Heart right ventricle (tissue), 16 donors: Measurements from ENCODE around the gene LSM6. TPM values are rescaled to one million over a fixed set of nuclear protein-coding genes. Genes with fewer than 3 reads are reported as not detected.
A peak's percentile ranks its signal among the peaks of the same experiment; 100 is the strongest.

Experiments used
- ATAC-seq, 8 donors: fragments of 200-7000 bp; cut with Tn5 transposase; one replicate each; pipeline ENCODE4 v1.9.1; 2020; ENCODE audit warnings: mild to moderate bottlenecking in 8 of 8, moderate library complexity in 8 of 8, moderate number of reproducible peaks in 1 of 8
- DNase-seq, 2 donors: peaks; one replicate each; pipeline ENCODE4 v3.0.0-alpha.2; 2020
- H3K27ac ChIP-seq, 10 donors: fragments of 200-600 bp; sonication (generic) in 2 of 10; one replicate each; pipeline versions ENCODE4 v1.5.0 to v1.8.0; 2020 to 2022; ENCODE audit warnings: mild to moderate bottlenecking in 3 of 10
- H3K27me3 ChIP-seq, 7 donors: fragments of 200-600 bp; one replicate each; pipeline ENCODE4 v1.8.0; 2021 to 2022; ENCODE audit warnings: mild to moderate bottlenecking in 2 of 7
- H3K36me3 ChIP-seq, 9 donors: fragments of 200-600 bp; sonication (generic) in 1 of 9; one replicate each; pipeline versions ENCODE4 v1.5.0 to v1.8.0; 2020 to 2022; ENCODE audit warnings: mild to moderate bottlenecking in 2 of 9
- H3K4me1 ChIP-seq, 9 donors: fragments of 200-600 bp; sonication (generic) in 1 of 9; one replicate each; pipeline versions ENCODE4 v1.5.0 to v1.8.0; 2020 to 2022; ENCODE audit warnings: mild to moderate bottlenecking in 4 of 9
- H3K4me3 ChIP-seq, 10 donors: fragments of 200-600 bp; sonication (generic) in 2 of 10; one replicate each; pipeline versions ENCODE4 v1.5.0 to v1.8.0; 2020 to 2022; ENCODE audit warnings: mild to moderate bottlenecking in 7 of 10, moderate library complexity in 2 of 10
- H3K9me3 ChIP-seq, 11 donors: fragments of 200-600 bp in 10 of 11; sonication (generic) in 2 of 11; one replicate each; pipeline versions ENCODE4 v1.5.0 to v1.8.0; 2013 to 2022; ENCODE audit warnings: mild to moderate bottlenecking in 2 of 11, control low read depth in 1 of 11, moderate library complexity in 1 of 11
- CTCF ChIP-seq, 9 donors: fragments of 200-600 bp; sonication (generic) in 2 of 9; IDR thresholded peaks; one replicate each; pipeline versions ENCODE4 v1.5.0 to v1.8.0; 2021 to 2022; ENCODE audit warnings: antibody characterized with exemption in 9 of 9, mild to moderate bottlenecking in 5 of 9, moderate library complexity in 1 of 9
- WGBS, 2 donors: extraction: QIAGEN DNeasy Blood & Tissue Kit; methylation state at CpG; one replicate each; pipeline ENCODE4 v1.1.7; 2013; ENCODE audit warnings: inconsistent platforms in 1 of 2; 5-methylcytosine and 5-hydroxymethylcytosine counted together
- intact Hi-C, 10 donors: fragments of 100-400 bp; cut with DNase I; formaldehyde crosslinking; loops; one replicate each; pipeline versions ENCODE4 v1.11.1 to v1.14.2; 2022
- long read RNA-seq, 3 donors: library from polyadenylated mRNA; unstranded; transcript quantifications; one replicate each; pipeline ENCODE4 v2.0.0, GENCODE V29; 2020 to 2021
- polyA plus RNA-seq, 2 donors: library from polyadenylated mRNA; stranded (reverse); fragments of 200-250 nt; gene quantifications; one replicate each; pipeline ENCODE4 v1.2.3, GENCODE V29; 2013
- total RNA-seq, 10 donors: library from RNA; stranded (reverse); fragmentation: NEBNext Ultra II Directional in 3 of 10; extraction: Animal tissue kit (Norgen Biotek cat#: 25700) in 3 of 10; gene quantifications; one replicate each; pipeline versions ENCODE4 v1.2.1 to v1.2.4, GENCODE V29; 2021 to 2023
- donor health status: Arrhythmogenic right ventricular cardiomyopathy.
- donor health status: ischemic (EF 13 %, LVEDD 7.1; RV severe dilation, severe dysfunction).
- donor health status: healthy with polysubstance abuse.
- donor health status: DM: no; HTN: yes; CAD: no.
- donor health status: DM: no; HTN: no; CAD: no.
- donor health status: ischemic (EF 25% LVEDD 6.9; RV normal size, moderate dysfunction).
- donor health status: ischemic (EF 25% LVEDD 5.7; RV mildly dilated, moderate dysfunction).
- donor health status: healthy.
- donor health status: DM: yes; HTN: yes; CAD: no.
- donor health status: Ischemic cardiomyopathy.
- donor health status: ischemic (EF 35%, LVEDD 5.7; RV mildly dilated, moderate dysfunction).
- donor health status: nonischemic (EF 11% LVEDD 7.7; RV severe dilation, severe dysfunction).
- donor health status: DM: yes; HTN: yes; CAD: no.
- donor health status: PGD.
- donor health status: ischemic (EF 29% LVEDD 5.4; RV normal size, mild dysfunction).
- donor health status: nonischemic (EF 23%, LVEDD 6.1; RV moderate dilation, normal function).

The LSM6 gene
- total RNA-seq (10 to 100 TPM in 9 of 10 donors, 1 to 10 TPM in 1; 8.7 to 18.0 (median 11.8) TPM), polyA plus RNA-seq (10 to 100 TPM in 1 of 2 donors, 1 to 10 TPM in 1; 9.9 to 24.4 TPM)
- long read RNA-seq, donor 1, partial matches to known transcripts = 3 of 11 reads
- long read RNA-seq, donor 1, other reads (novel, unspliced or antisense) = 0 of 11 reads
- long read RNA-seq, donor 2, transcript LSM6-201 (4 exons, 2,259 nt) = major isoform, 5 of 9 reads
- long read RNA-seq, donor 2, partial matches to known transcripts = 1 of 9 reads
- long read RNA-seq, donor 2, other reads (novel, unspliced or antisense) = 2 of 9 reads
- long read RNA-seq, donor 3, partial matches to known transcripts = 0 of 8 reads
- long read RNA-seq, donor 3, other reads (novel, unspliced or antisense) = 1 of 8 reads

- H3K27me3 ChIP-seq = no peaks in the 10 kb centered on the region
- WGBS, 2 donors = 0 to 1% methylated on average over 75 of the region's 75 CpGs
- no peaks in the 10 kb centered on the region for H3K36me3 ChIP-seq
- intact Hi-C loops = loop anchor here in 4 of 10 donors (10.0 kb wide), 5 partner anchors 61 to 441 kb away; partner anchors contain the start of genes ZNF827 (in 2 of the 4) and SLC10A7 (in 1 of the 4)
- peak within 1 kb of the TSS; percentile 80 to 97 (median 95) for H3K27ac ChIP-seq
- H3K4me3 ChIP-seq = peak within 1 kb of the TSS; percentile 74 to 97 (median 94)
- ATAC-seq (peak; percentile 96 to 99 (median 98)), DNase-seq (peak; percentile 87 to 91)
- peaks cover 8 to 50% (median 42%) of the 10 kb centered on the region in 9 donors for H3K4me1 ChIP-seq
- TF ChIP-seq CTCF (IDR thresholded peaks at IDR 0.05) = peak in 5 of 9 donors; percentile 17 to 48 (median 35)
- H3K9me3 ChIP-seq = no peaks in the 10 kb centered on the region
Observed at GRCh38 chr4:146175541-146176453, at the start of gene LSM6. Gene LSM6, plus strand, starts transcription at chr4:146175718. Its CDS starts 7,204 bp downstream, at chr4:146182922.

- Histone ChIP-seq H3K27ac (no peak overlapping the region), H3K4me3 (no peak overlapping the region), H3K27me3 (no peaks in the 10 kb centered on the region), H3K36me3 (no peaks in the 10 kb centered on the region), H3K4me1 (peaks cover 0 to 6% (median 0%) of the 10 kb centered on the region in 9 donors), H3K9me3 (no peaks in the 10 kb centered on the region)
- intact Hi-C loops = no loop called here
- WGBS, 2 donors = 92 to 93% methylated on average over 7 of the region's 7 CpGs
- DNase-seq (no peak), ATAC-seq (no peak)
- no peak for TF ChIP-seq CTCF (IDR thresholded peaks at IDR 0.05)
Observed at GRCh38 chr4:146132445-146132844, 43.1 kb upstream of the LSM6 start.

DNA sequence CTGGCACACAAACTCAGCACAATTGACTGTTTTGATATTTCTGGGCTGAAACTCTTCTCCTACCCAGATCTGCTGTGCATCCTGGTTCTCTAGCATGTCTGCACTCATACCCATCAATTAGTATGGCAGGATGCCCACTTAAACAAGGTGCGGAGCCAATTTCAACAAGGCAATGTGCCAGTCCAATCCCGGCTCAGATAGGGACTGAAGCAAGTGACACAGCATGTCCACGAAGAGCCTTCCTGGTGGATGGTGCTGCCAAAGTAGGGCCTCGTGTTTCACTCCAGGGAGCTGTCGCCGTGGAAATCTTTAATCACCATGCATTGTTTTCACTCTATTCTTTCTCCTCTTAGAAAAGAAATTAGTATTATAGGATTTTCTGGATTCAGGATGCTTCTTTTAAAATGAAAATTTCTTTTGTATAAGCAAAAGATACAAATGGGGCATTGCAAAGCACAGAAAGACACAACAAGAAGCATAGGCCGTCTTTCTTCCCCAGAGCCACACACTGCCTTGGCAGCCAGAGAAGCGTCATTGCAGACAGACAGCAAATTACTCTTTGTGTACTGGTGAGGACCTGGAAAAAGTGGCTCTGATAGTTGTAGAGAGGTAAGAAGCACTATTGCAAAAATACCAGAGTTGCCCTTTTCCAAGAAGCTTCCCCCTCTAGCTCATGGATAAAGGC is 40.6 kb upstream of the LSM6 start:
- H3K9me3 ChIP-seq = no peaks in the 10 kb centered on the region
- no peaks in the 10 kb centered on the region for H3K27me3 ChIP-seq
- no peaks in the 10 kb centered on the region for H3K36me3 ChIP-seq
- intact Hi-C loops = no loop called here
- DNase-seq = peak in 1 of 2 donors; percentile 12
- H3K4me3 ChIP-seq = no peak overlapping the region
- WGBS, 2 donors = 43% methylated on average over 8 of the region's 8 CpGs
- peaks cover 0 to 6% (median 0%) of the 10 kb centered on the region in 9 donors for H3K4me1 ChIP-seq
- no peak for TF ChIP-seq CTCF (IDR thresholded peaks at IDR 0.05)
- ATAC-seq = peak in 6 of 8 donors; percentile 30 to 78 (median 54)
- no peak overlapping the region for H3K27ac ChIP-seq

GRCh38 chr4:146135941-146136340 is 39.6 kb upstream of the LSM6 start:
- Histone ChIP-seq H3K4me3 (no peak overlapping the region), H3K4me1 (peaks cover 0 to 6% (median 0%) of the 10 kb centered on the region in 9 donors), H3K36me3 (no peaks in the 10 kb centered on the region), H3K9me3 (no peaks in the 10 kb centered on the region), H3K27me3 (peaks cover 0 to 2% (median 0%) of the 10 kb centered on the region in 7 donors), H3K27ac (no peak overlapping the region)
- WGBS, 2 donors = 94 to 95% methylated on average over 2 of the region's 2 CpGs
- DNase-seq (no peak), ATAC-seq (no peak)
- TF ChIP-seq CTCF (IDR thresholded peaks at IDR 0.05) = no peak
- intact Hi-C loops = no loop called here
